HG03025 (cell line): ENCODE measurements around the gene C3AR1.
"Not testable (repeated sequence)": the region's sequence is repeated elsewhere in the genome, so short reads cannot be mapped to it uniquely, and the experiment has no call there.

Source experiments
- ATAC-seq: cut with Tn5 transposase; IDR thresholded peaks from one replicate; pipeline ENCODE4 v1.9.1; 2021; ENCODE audit warnings: mild to moderate bottlenecking, moderate library complexity; ENCODE audit not compliant: unreplicated experiment, low FRiP score

C3AR1 gene

GRCh38 chr12:8065991-8066594, at the start of gene C3AR1:
Gene C3AR1, minus strand, starts transcription at chr12:8066359. Its CDS starts 6,174 bp downstream, at chr12:8060185.
- ATAC-seq: no peak

DNA sequence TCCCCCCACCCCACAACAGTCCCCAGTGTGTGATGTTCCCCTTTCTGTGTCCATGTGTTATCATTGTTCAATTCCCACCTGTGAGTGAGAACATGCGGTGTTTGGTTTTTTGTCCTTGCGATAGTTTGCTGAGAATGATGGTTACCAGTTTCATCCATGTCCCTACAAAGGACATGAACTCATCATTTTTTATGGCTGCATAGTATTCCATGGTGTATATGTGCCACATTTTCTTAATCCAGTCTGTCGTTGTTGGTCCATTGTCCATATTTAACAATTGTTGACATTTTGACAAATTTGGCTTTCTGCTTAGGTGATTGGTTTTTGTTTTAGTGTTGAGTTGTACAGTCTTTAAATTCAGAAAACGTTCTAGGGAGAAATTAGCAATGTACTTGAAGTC, 47.0 kb upstream of the C3AR1 start:
- not testable (repeated sequence) for ATAC-seq

- no peak for ATAC-seq
Observed at GRCh38 chr12:8108808-8109398, 42.7 kb upstream of the C3AR1 start.

GRCh38 chr12:8099235-8099634, 33.1 kb upstream of the C3AR1 start:
- no peak for ATAC-seq

- no peak for ATAC-seq
Observed at GRCh38 chr12:8096281-8096915, 30.2 kb upstream of the C3AR1 start.

- ATAC-seq: no peak
Observed at GRCh38 chr12:8093291-8093690, 27.1 kb upstream of the C3AR1 start.

GRCh38 chr12:8089716-8090115, 23.6 kb upstream of the C3AR1 start:
- ATAC-seq: no peak

GRCh38 chr12:8089277-8089676, 23.1 kb upstream of the C3AR1 start:
- not testable (repeated sequence) for ATAC-seq

DNA sequence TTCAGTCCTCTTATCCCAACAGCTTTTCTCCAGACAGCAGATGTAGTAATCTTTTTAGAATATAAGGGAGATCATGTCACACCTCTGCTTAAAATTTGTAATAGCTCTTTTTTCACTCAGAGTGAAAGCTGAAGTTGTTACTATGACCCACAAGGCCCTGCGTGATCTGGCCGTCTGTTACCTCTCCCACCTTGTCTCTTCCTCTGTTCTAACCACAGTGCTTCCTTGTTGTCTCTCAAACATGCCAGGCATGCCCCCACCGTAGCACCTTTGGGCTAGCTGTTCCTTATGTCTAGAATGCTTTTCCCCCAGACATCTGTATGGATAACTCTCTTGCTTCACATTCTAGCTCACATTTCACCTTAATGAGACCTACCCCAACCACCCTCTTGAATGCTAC, 22.4 kb upstream of the C3AR1 start:
- ATAC-seq: peak; percentile 64

DNA sequence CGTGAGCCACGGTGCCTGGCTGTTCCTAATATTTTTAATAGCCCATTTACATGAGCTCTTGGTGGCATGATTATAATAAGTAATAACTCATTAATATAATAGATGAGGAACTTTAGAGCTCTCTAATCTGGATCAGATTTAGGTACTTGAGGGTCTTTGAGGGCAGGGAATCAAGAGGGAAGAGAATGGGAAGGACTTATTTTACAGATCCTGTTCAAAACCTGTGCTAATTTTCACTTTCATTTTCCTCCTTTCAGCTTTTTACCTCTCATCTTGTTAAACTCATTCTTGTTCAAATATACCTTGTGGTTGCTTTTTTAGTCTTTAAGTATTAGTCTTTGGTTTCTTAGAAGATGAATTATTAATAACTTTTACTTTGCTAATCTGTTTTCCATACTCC, 21.5 kb upstream of the C3AR1 start:
- no peak for ATAC-seq

- ATAC-seq: not testable (repeated sequence)
Observed at GRCh38 chr12:8084351-8084750, 18.2 kb upstream of the C3AR1 start.

- ATAC-seq: no peak
Observed at GRCh38 chr12:8082808-8083100, 16.6 kb upstream of the C3AR1 start.

GRCh38 chr12:8081251-8081920, 15.2 kb upstream of the C3AR1 start:
- no peak for ATAC-seq

- no peak for ATAC-seq
Observed at GRCh38 chr12:8080120-8080519, 14.0 kb upstream of the C3AR1 start.

DNA sequence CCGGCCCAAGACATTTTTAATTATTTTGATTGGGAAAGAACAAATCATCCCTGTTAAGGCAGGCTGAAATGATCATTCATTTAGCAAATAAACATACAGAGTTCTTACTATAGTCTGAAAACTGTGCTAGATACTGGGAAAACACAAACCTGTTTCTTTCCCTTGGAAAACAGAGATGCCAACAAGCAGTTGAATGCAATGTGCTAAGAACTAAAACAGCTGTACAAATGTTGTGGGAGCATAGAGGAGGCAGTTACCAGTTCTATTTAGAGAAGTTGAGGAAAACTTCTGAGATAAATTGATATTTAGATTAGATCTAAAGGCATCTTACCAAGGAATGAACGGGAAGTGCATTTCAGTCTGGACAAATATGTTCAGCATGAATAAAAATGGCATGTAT, 12.8 kb upstream of the C3AR1 start:
- ATAC-seq: no peak

- no peak for ATAC-seq
Observed at GRCh38 chr12:8078398-8078797, 12.2 kb upstream of the C3AR1 start.

GRCh38 chr12:8077207-8077606, 11.0 kb upstream of the C3AR1 start:
- ATAC-seq: no peak

DNA sequence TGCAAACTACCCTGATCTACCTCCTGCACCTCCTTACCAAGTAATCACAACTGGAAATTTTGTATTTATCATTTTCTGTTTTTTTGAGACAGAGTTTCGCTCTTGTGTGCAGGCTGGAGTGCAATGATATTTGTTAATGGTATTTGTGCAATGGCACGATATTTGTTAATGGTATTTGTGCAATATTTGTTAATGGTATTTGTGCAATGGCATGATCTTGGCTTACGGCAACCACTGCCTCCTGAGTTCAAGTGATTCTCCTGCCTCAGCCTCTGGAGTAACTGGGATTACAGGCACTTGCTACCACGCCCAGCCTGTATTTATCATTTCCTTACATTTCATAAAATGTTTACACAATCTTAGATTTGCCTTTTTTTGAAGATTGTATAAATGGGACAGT, 10.2 kb upstream of the C3AR1 start:
- ATAC-seq: no peak

DNA sequence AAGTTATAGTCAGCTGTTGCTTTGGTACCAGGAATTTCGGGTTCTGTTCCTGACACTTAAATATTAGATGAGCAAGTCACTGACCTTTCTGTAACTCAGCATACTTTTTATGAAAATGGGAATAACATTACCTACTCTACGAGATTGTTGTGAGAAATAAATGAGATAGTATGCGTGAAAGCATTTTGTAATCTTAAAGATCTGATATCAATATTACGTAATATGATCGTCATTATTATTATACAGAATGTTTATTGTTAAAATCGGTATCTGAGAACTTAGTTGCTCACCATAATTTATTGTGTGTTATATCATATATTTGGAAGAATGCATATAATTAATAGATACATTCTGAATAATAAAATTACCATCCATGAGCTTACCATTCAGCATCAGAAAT, 9.8 kb upstream of the C3AR1 start:
- ATAC-seq: no peak

DNA sequence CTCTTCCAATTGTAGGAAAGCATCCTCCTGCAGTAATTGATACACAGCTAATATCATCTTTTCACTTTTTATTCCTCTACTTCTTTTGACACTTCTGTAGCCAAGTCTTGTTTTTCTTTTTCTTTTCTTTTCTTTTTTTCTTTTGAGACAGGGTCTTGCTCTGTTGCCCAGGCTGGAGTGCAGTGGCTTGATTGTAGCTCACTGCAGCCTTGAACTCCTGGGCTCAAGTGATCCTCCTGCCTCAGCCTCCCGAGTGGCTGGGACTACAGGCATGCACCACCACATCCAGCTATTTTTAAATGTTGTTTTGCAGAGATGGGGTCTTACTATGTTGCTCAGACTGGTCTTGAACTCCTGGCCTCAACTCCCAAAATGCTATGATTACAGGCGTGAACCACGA, 5.7 kb upstream of the C3AR1 start:
- not testable (repeated sequence) for ATAC-seq

DNA sequence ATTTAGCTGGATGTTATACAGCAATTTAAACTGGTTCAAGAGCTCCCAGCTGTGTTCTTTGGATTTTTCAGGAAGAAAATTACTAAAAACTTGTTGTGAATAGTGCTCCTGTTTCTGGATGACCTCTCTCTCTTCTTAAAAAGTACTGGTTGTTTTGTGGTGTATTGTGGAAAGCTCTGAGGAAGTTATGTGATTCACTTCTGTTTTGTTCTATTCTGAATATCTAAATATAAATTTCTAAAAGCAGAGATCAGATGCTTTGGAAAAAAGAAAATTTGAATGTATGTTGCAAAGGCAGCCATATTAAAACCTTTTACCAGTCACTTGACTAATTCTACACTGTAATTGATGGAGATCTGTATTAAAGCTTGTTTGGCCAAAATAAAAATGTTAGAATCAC, 3.4 kb upstream of the C3AR1 start:
- no peak for ATAC-seq

DNA sequence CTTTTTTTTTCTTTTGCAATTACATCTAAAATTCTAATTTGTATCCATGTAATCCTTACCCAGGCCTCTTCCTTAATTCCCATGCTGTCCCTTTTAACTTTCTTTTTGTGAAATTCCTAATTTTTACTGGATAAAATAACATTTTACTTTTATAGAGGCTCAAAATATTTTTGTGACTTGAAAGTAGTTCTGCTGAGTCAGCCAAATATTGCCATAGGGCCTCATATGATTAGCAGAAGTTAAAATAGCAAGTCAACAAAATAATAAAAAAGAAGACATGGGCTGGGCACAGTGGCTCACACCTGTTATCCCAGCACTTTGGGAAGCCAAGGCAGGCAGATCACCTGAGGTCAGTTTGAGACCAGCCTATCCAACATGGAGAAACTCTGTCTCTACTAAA, 2.0 kb downstream of the C3AR1 start:
- ATAC-seq: no peak
